Testis (tissue), 2 donors: ENCODE results near the gene ABHD17B.

ENCODE experiments used
- CTCF ChIP-seq, 3 experiments: fragments of 450-650 bp in 2 of 3; fragments of 200-600 bp in 1 of 3; sonication (generic) in 1 of 3; IDR thresholded peaks; one replicate each; pipeline ENCODE4 v1.5.1; 2016 to 2019; ENCODE audit warnings: antibody characterized with exemption in 3 of 3, mild to moderate bottlenecking in 2 of 3, moderate library complexity in 1 of 3
- POLR2A ChIP-seq: fragments of 450-650 bp; IDR thresholded peaks from one replicate; pipeline ENCODE4 v1.6.1; 2017; ENCODE audit warnings: antibody characterized with exemption, mild to moderate bottlenecking, moderate library complexity

- TF ChIP-seq CTCF (IDR thresholded peaks at IDR 0.05) (no peak), POLR2A (no peak)
Measured at GRCh38 chr9:71885467-71885866, 25.5 kb downstream of the ABHD17B start.
